ENCODE results near the gene MTCH2. TPM values are rescaled to one million over a fixed set of nuclear protein-coding genes. Genes with fewer than 3 reads are reported as not detected.

The MTCH2 gene
- total and polyA plus RNA-seq, 3 donors from 2014 or later: 71.1 to 396 (median 98.8) TPM

DNA sequence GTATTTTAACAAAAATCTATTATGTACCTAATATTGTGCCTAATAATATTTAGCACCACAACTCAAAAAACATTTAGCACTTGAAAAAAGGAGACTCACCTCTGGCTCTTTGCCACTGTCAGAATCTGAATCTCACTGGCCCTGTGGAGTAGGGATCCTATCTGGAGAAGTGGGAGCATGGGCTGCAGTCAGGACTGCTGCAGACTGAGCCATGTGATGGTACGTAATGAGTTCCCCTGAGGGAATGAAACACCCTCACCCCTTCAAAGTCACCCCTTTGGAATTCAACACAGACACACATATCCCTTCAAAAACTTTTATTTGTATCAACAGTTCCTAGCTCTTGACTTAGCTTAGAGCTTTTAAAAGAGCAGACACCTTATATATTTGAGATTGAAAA is 70.5 kb downstream of the MTCH2 start:
- no peak overlapping the region for H3K4me3 ChIP-seq
- no peaks in the 10 kb centered on the region for H3K27me3 ChIP-seq
- TF ChIP-seq POLR2A (IDR thresholded peaks at IDR 0.05) (no peak), CTCF (IDR thresholded peaks at IDR 0.05) (no peak)
- 75 to 88% methylated on average over 1 of the region's 1 CpG for WGBS, 2 donors
- peaks cover 4% of the 10 kb centered on the region for H3K4me1 ChIP-seq
- intact Hi-C loops (cut with DNase I; ENCODE audit: low total_unique reads): no loop called here
- no peak overlapping the region for H3K27ac ChIP-seq
- DNase-seq: no peak
- no peaks in the 10 kb centered on the region for H3K9me3 ChIP-seq
- H3K36me3 ChIP-seq (ENCODE audit: low read depth, missing control alignments): no peaks in the 10 kb centered on the region

DNA sequence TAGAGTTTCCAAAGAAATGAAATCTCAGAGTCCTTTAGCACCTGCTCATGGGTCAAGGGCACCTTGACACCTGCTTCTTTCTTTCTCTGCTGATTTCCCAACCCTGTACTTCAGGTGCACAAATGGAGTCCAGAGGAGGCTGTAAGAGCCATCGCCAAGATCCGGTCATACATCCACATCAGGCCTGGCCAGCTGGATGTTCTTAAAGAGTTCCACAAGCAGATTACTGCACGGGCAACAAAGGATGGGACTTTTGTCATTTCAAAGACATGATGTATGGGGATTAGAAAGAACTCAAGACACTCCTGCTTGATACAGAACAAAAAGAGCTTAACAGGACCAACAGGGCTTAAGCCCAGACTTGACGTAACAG is 71.0 kb downstream of the MTCH2 start:
- Histone ChIP-seq H3K27ac (no peak overlapping the region), H3K9me3 (no peaks in the 10 kb centered on the region), H3K4me1 (peaks cover 4% of the 10 kb centered on the region), H3K4me3 (no peak overlapping the region), H3K27me3 (no peaks in the 10 kb centered on the region), H3K36me3 (ENCODE audit: low read depth, missing control alignments) (no peaks in the 10 kb centered on the region)
- 71 to 83% methylated on average over 4 of the region's 4 CpGs for WGBS, 2 donors
- no peak for DNase-seq
- TF ChIP-seq POLR2A (IDR thresholded peaks at IDR 0.05) (no peak), CTCF (IDR thresholded peaks at IDR 0.05) (no peak)
- intact Hi-C loops (cut with DNase I; ENCODE audit: low total_unique reads): no loop called here

DNA sequence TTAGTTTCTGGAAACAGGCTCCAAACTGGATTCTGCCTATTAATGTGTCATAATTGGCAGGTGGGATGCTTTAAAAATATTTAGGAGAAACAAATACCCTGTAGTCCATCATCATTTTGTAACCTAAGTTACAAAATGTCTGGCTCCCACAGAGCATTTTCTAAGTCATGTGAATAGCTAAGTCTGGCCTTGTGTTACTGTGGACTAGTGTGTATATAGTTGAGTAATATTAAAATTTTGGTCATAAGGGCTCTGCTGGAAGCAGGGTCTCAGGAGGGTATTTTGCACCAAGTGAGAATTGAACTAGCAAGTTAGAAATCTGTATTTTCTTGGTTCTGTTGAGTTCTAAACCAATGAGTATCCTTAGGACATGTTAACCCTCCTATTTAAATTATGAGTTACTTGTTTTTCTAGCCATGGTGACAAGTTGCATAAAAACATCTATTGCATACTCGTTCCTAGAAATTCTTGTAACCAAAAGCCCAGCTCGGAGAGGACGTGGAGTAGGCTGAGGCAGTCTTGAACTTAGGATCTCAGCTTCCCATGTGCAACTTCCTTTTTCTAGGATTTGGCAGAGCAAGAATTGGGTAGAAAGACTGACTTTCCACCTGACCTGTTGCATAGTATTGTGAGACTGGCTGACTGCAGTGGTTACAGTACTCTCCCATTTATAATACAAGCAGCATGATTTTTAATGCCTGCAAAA is 71.6 kb downstream of the MTCH2 start:
- TF ChIP-seq CTCF (IDR thresholded peaks at IDR 0.05) (no peak), POLR2A (IDR thresholded peaks at IDR 0.05) (no peak)
- H3K4me3 ChIP-seq: no peak overlapping the region
- H3K36me3 ChIP-seq (ENCODE audit: low read depth, missing control alignments): no peaks in the 10 kb centered on the region
- peaks cover 4% of the 10 kb centered on the region for H3K4me1 ChIP-seq
- no peak for DNase-seq
- H3K27ac ChIP-seq: no peak overlapping the region
- intact Hi-C loops (cut with DNase I; ENCODE audit: low total_unique reads): no loop called here
- no peaks in the 10 kb centered on the region for H3K27me3 ChIP-seq
- WGBS, 2 donors: 89% methylated on average over 3 of the region's 3 CpGs
- H3K9me3 ChIP-seq: no peaks in the 10 kb centered on the region

GRCh38 chr11:47569646-47570045 is 72.7 kb downstream of the MTCH2 start:
- Histone ChIP-seq H3K4me1 (peaks cover 8% of the 10 kb centered on the region), H3K9me3 (no peaks in the 10 kb centered on the region), H3K27ac (no peak overlapping the region), H3K27me3 (no peaks in the 10 kb centered on the region), H3K36me3 (ENCODE audit: low read depth, missing control alignments) (no peaks in the 10 kb centered on the region), H3K4me3 (no peak overlapping the region)
- intact Hi-C loops (cut with DNase I; ENCODE audit: low total_unique reads): no loop called here
- 88 to 98% methylated on average over 7 of the region's 7 CpGs for WGBS, 2 donors
- no peak for DNase-seq
- TF ChIP-seq CTCF (IDR thresholded peaks at IDR 0.05) (no peak), POLR2A (IDR thresholded peaks at IDR 0.05) (no peak)

Small RNA genes within 50 kb of the gene (small RNA-seq; reads per million reads assigned to genes)
- 0 reads per million in 2 donors for gene RNU5E-10P

Other genes starting within 250 kb of the MTCH2 start
- gene SLC39A13, start 234.0 kb downstream of the MTCH2 start, total RNA-seq: 10 to 100 TPM; 95.1 to 98.1 TPM
- 99.2 TPM for gene SLC39A13, start 234.0 kb downstream of the MTCH2 start, polyA plus RNA-seq (ENCODE audit: insufficient read depth, low read depth, low replicate concordance)
- 100 to 1,000 TPM in 1 of 2 donors, 10 to 100 TPM in 1; 98.1 to 108 TPM for gene PSMC3, start 216.1 kb downstream of the MTCH2 start, total RNA-seq
- gene PSMC3, start 216.1 kb downstream of the MTCH2 start, polyA plus RNA-seq (ENCODE audit: insufficient read depth, low read depth, low replicate concordance): 228 TPM
- gene RAPSN, start 193.4 kb downstream of the MTCH2 start, total RNA-seq: under 1 TPM; 0.19 to 0.63 TPM
- gene RAPSN, start 193.4 kb downstream of the MTCH2 start, polyA plus RNA-seq (ENCODE audit: insufficient read depth, low read depth, low replicate concordance): 0.65 TPM
- gene CELF1, start 89.4 kb downstream of the MTCH2 start, total RNA-seq: 100 to 1,000 TPM; 193 to 208 TPM
- gene CELF1, start 89.4 kb downstream of the MTCH2 start, polyA plus RNA-seq (ENCODE audit: insufficient read depth, low read depth, low replicate concordance): 74.3 TPM
- gene PTPMT1, start 77.0 kb downstream of the MTCH2 start, total RNA-seq: 100 to 1,000 TPM; 204 to 239 TPM
- gene PTPMT1, start 77.0 kb downstream of the MTCH2 start, polyA plus RNA-seq (ENCODE audit: insufficient read depth, low read depth, low replicate concordance): 172 TPM
- 10 to 100 TPM; 27.8 to 35.5 TPM for gene KBTBD4, start 63.6 kb downstream of the MTCH2 start, total RNA-seq
- gene KBTBD4, start 63.6 kb downstream of the MTCH2 start, polyA plus RNA-seq (ENCODE audit: insufficient read depth, low read depth, low replicate concordance): 35.9 TPM
- 10 to 100 TPM; 69.8 to 88.5 TPM for gene NDUFS3, start 63.5 kb downstream of the MTCH2 start, total RNA-seq
- gene NDUFS3, start 63.5 kb downstream of the MTCH2 start, polyA plus RNA-seq (ENCODE audit: insufficient read depth, low read depth, low replicate concordance): 121 TPM
- gene FAM180B, start 55.9 kb downstream of the MTCH2 start, total RNA-seq: not detected
- gene FAM180B, start 55.9 kb downstream of the MTCH2 start, polyA plus RNA-seq (ENCODE audit: insufficient read depth, low read depth, low replicate concordance): 1.1 TPM
- 10 to 100 TPM; 15.4 to 25.1 TPM for gene C1QTNF4, start 48.1 kb downstream of the MTCH2 start, total RNA-seq
- gene C1QTNF4, start 48.1 kb downstream of the MTCH2 start, polyA plus RNA-seq (ENCODE audit: insufficient read depth, low read depth, low replicate concordance): 2.6 TPM
- 10 to 100 TPM; 25.8 to 40.6 TPM for gene AGBL2, start 72.8 kb upstream of the MTCH2 start, total RNA-seq
- 65.2 TPM for gene AGBL2, start 72.8 kb upstream of the MTCH2 start, polyA plus RNA-seq (ENCODE audit: insufficient read depth, low read depth, low replicate concordance)
- gene FNBP4, start 124.8 kb upstream of the MTCH2 start, total RNA-seq: 100 to 1,000 TPM; 201 to 217 TPM
- gene FNBP4, start 124.8 kb upstream of the MTCH2 start, polyA plus RNA-seq (ENCODE audit: insufficient read depth, low read depth, low replicate concordance): 55.0 TPM
- 10 to 100 TPM; 46.1 to 50.6 TPM for gene NUP160, start 205.8 kb upstream of the MTCH2 start, total RNA-seq
- gene NUP160, start 205.8 kb upstream of the MTCH2 start, polyA plus RNA-seq (ENCODE audit: insufficient read depth, low read depth, low replicate concordance): 28.4 TPM

Data from testis (tissue), 3 donors.